ENCODE measurements around the gene PRXL2C. TPM values are rescaled to one million over a fixed set of nuclear protein-coding genes. Genes with fewer than 3 reads are reported as not detected.

Gene PRXL2C
- polyA plus RNA-seq, 2 of the 4 experiments (the other 2 are of a cell fraction): 7.9 to 11.4 TPM

DNA sequence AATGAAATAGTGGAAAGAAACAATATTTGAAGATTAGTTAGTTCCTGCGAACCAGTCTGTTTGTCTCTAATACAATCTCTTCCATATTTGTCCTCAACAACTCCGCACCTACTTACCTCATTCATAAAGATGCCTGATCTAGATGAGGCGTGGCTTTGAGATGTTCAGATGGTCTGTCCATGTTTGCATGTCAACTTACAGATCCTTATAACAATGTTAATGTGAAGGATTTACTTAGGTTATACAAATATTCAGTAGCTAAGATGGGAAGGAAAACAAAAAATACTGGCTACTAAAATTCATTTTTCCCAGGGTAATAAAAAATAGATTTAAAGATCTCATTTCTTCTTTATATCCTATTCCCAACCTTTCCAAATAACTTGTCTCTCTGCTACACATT is 43.8 kb downstream of the PRXL2C start:
- no peaks in the 10 kb centered on the region for H3K9me3 ChIP-seq
- 71% methylated on average over 3 of the region's 3 CpGs for WGBS (ENCODE audit: missing lambda C conversion rate)
- peak overlapping the region; percentile 41 to 66; a peak in 3 of 6 replicates for H3K27ac ChIP-seq
- ATAC-seq (no peak), FAIRE-seq (peak; percentile 18), DNase-seq (ENCODE audit: low read depth in 1 of 2, low spot score in 1 of 2) (no peak)
- CTCF ChIA-PET: interaction anchor here (0.6 to 1.1 kb wide), 2 partner anchors 63 to 264 kb away, joined by 3 to 5 read pairs; no protein-coding TSS in a partner anchor
- H3K4me1 ChIP-seq: peaks cover 50% of the 10 kb centered on the region
- no peak overlapping the region for H3K4me3 ChIP-seq
- POLR2A ChIA-PET: interaction anchor here (1.1 to 1.6 kb wide), 3 partner anchors 43 to 162 kb away, joined by 3 to 6 read pairs (median 5); no protein-coding TSS in a partner anchor
- peak overlapping the region; percentile 76 for H3K4me2 ChIP-seq
- TF ChIP-seq, protein P1, sequence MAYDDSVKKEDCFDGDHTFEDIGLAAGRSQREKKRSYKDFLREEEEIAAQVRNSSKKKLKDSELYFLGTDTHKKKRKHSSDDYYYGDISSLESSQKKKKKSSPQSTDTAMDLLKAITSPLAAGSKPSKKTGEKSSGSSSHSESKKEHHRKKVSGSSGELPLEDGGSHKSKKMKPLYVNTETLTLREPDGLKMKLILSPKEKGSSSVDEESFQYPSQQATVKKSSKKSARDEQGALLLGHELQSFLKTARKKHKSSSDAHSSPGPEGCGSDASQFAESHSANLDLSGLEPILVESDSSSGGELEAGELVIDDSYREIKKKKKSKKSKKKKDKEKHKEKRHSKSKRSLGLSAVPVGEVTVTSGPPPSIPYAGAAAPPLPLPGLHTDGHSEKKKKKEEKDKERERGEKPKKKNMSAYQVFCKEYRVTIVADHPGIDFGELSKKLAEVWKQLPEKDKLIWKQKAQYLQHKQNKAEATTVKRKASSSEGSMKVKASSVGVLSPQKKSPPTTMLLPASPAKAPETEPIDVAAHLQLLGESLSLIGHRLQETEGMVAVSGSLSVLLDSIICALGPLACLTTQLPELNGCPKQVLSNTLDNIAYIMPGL (CRISPR knock-in tag; IDR thresholded peaks at IDR 0.05; ENCODE audit: borderline replicate concordance): no peak
- TF ChIP-seq HDAC2 (IDR thresholded peaks at IDR 0.05): no peak
- TF ChIP-seq POLR2AphosphoS2 (conservative IDR thresholded peaks at IDR 0.05; ENCODE audit: low read length): no peak
- TF ChIP-seq, protein P2, sequence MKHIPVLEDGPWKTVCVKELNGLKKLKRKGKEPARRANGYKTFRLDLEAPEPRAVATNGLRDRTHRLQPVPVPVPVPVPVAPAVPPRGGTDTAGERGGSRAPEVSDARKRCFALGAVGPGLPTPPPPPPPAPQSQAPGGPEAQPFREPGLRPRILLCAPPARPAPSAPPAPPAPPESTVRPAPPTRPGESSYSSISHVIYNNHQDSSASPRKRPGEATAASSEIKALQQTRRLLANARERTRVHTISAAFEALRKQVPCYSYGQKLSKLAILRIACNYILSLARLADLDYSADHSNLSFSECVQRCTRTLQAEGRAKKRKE (CRISPR knock-in tag; IDR thresholded peaks at IDR 0.05; ENCODE audit: low read depth): no peak
- TF ChIP-seq RNF2 (IDR thresholded peaks at IDR 0.05; ENCODE audit: borderline replicate concordance, low read depth): no peak
- no peak for TF ChIP-seq MYC (IDR thresholded peaks at IDR 0.05; ENCODE audit: borderline replicate concordance, low read length)
- TF ChIP-seq NPAS2 (CRISPR knock-in tag; IDR thresholded peaks at IDR 0.05; ENCODE audit: borderline replicate concordance): no peak
- TF ChIP-seq ESRRA (IDR thresholded peaks at IDR 0.05; ENCODE audit: borderline replicate concordance, low read length): no peak
- TF ChIP-seq, protein P3, sequence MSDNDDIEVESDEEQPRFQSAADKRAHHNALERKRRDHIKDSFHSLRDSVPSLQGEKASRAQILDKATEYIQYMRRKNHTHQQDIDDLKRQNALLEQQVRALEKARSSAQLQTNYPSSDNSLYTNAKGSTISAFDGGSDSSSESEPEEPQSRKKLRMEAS (IDR thresholded peaks at IDR 0.05): no peak
- TF ChIP-seq EHMT2 (IDR thresholded peaks at IDR 0.05; ENCODE audit: low read depth): no peak
- no peak for TF ChIP-seq KDM5A (IDR thresholded peaks at IDR 0.05)
- TF ChIP-seq MAFK (IDR thresholded peaks at IDR 0.05; ENCODE audit: partially characterized antibody): no peak
- TF ChIP-seq RCOR1 (IDR thresholded peaks at IDR 0.05; ENCODE audit: low read depth, low read length): no peak

DNA sequence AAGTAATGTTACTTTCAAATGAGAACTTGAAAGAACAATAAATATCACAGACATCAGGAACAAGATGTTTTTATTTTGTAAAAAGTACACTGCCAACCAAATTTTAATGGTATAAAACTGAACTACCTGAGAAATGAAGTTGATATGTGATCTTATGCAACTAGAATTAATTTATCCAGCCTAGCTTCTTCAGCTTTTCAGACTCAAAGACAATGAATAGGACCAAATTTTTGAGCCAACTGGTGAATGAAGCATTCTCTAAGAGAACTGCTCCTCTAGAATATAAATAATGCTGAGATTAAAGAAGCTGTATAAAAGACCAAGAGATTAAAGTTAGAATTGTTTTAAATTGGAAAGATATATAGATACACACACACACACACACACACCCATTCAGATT is 45.4 kb downstream of the PRXL2C start:
- ATAC-seq (no peak), DNase-seq (ENCODE audit: low read depth in 1 of 2, low spot score in 1 of 2) (no peak), FAIRE-seq (no peak)
- peaks cover 45% of the 10 kb centered on the region for H3K4me1 ChIP-seq
- no peak overlapping the region for H3K27ac ChIP-seq
- no peak overlapping the region for H3K4me3 ChIP-seq
- no peak overlapping the region for H3K4me2 ChIP-seq
- CTCF ChIA-PET: no interaction called here
- POLR2A ChIA-PET: no interaction called here
- no peaks in the 10 kb centered on the region for H3K9me3 ChIP-seq
- no peak for TF ChIP-seq ZC3H11A (IDR thresholded peaks at IDR 0.05)
- TF ChIP-seq RARB (CRISPR knock-in tag; IDR thresholded peaks at IDR 0.05): no peak
- TF ChIP-seq, protein P4, sequence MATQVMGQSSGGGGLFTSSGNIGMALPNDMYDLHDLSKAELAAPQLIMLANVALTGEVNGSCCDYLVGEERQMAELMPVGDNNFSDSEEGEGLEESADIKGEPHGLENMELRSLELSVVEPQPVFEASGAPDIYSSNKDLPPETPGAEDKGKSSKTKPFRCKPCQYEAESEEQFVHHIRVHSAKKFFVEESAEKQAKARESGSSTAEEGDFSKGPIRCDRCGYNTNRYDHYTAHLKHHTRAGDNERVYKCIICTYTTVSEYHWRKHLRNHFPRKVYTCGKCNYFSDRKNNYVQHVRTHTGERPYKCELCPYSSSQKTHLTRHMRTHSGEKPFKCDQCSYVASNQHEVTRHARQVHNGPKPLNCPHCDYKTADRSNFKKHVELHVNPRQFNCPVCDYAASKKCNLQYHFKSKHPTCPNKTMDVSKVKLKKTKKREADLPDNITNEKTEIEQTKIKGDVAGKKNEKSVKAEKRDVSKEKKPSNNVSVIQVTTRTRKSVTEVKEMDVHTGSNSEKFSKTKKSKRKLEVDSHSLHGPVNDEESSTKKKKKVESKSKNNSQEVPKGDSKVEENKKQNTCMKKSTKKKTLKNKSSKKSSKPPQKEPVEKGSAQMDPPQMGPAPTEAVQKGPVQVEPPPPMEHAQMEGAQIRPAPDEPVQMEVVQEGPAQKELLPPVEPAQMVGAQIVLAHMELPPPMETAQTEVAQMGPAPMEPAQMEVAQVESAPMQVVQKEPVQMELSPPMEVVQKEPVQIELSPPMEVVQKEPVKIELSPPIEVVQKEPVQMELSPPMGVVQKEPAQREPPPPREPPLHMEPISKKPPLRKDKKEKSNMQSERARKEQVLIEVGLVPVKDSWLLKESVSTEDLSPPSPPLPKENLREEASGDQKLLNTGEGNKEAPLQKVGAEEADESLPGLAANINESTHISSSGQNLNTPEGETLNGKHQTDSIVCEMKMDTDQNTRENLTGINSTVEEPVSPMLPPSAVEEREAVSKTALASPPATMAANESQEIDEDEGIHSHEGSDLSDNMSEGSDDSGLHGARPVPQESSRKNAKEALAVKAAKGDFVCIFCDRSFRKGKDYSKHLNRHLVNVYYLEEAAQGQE (IDR thresholded peaks at IDR 0.05): no peak
- no peak for TF ChIP-seq HDAC2 (IDR thresholded peaks at IDR 0.05)
- no peak for TF ChIP-seq FOXS1 (CRISPR knock-in tag; IDR thresholded peaks at IDR 0.05)
- TF ChIP-seq, protein P5, sequence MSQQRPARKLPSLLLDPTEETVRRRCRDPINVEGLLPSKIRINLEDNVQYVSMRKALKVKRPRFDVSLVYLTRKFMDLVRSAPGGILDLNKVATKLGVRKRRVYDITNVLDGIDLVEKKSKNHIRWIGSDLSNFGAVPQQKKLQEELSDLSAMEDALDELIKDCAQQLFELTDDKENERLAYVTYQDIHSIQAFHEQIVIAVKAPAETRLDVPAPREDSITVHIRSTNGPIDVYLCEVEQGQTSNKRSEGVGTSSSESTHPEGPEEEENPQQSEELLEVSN (IDR thresholded peaks at IDR 0.05; ENCODE audit: borderline replicate concordance, low read depth): no peak
- TF ChIP-seq, protein P2 (CRISPR knock-in tag; IDR thresholded peaks at IDR 0.05; ENCODE audit: low read depth): no peak
- no peak for TF ChIP-seq ZFP36 (IDR thresholded peaks at IDR 0.05; ENCODE audit: borderline replicate concordance, partially characterized antibody)
